HG03097 (cell line): ENCODE data around the gene ANXA5.

Source experiments
- ATAC-seq: cut with Tn5 transposase; IDR thresholded peaks from one replicate; pipeline ENCODE4 v1.9.1; 2021; ENCODE audit not compliant: unreplicated experiment, low FRiP score

Gene ANXA5

DNA sequence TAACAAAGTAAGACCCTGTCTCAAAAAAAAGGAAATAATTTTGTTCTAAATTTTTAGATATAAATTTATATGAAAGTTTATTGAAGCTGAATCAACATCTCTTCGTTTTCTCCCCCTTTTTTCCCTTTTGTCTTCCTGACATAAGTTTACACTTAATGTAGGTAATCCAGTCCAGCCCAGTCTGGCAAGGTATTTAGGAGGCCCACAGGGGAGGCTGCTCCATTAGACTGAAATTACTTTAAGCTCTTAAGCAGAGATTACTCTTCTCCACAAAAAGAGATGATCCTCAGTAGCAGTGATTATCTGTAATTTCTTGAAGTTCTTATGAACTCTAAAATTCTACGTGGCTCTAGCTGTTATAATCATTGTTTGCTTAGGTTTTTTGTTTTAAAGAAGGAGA, 46.0 kb downstream of the ANXA5 start:
- no peak for ATAC-seq

DNA sequence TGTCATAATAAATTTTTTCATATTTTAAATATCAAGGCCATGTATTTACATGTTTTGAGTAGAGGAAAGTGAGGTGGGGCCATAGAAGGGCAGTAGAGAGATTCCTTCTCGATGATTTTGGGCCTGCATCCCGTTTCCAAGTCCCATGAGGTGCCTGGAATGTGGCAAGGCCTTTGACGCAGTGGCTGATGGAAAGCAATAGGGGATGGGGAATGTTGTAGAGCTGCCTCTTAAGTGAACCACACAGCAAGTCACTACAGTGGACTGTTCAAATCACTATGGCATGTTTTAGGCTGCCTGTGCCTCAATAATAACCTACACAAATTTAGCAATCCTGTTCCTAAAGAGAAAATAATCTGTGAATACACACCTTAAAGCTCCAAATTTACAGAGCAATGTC, 48.3 kb downstream of the ANXA5 start:
- ATAC-seq = no peak

DNA sequence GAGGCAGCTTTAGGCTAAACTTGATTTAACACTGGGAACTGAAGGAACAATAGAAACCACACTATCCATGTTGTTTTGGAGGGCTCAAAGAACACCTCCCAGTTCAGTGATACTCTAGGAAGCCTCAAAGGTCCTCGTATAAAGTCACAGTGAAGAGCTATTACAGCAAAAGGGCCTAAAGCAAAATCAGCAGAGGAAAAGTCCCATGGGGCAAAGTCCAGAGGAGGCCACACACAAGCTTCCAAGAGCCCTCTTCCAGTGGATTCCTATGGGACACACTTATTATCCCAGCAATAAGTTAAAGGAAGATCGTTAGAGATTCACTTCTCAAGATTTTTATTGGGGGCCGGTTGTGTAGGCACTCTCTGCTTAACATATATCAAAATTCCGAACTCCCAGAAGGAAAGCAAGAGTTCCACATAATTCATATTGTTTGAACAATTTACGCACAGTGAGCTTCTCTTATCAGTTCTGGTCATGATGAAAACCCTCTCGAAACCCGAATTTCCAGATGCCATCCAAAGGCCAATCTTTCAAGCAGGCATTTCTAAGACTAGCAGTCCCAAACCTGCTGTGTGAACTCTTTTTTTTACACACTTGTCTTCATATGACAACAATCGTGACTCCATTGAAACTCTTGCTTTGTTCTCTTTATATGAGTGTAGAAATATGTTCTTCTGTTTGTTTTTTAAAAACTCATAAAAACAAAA, 53.7 kb downstream of the ANXA5 start:
- no peak for ATAC-seq

DNA sequence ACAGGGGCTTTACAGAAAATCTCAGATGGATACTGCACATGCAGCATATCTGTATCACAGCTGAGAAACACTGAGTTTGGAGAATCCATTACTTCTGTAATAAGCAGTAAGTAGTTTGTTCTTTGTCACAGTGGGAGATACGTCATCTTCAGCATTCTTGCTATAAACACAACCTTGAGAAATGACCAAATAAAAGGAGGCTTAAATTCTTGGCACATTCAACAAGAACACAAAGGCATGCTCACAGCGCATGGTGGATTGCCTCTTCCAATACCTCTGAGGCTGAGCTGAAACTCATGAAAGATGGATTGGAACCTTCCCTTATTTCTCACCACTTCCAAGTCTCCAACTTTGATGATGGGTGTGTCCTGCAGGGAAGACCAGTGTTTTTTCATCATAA, 54.5 kb downstream of the ANXA5 start:
- ATAC-seq = no peak

DNA sequence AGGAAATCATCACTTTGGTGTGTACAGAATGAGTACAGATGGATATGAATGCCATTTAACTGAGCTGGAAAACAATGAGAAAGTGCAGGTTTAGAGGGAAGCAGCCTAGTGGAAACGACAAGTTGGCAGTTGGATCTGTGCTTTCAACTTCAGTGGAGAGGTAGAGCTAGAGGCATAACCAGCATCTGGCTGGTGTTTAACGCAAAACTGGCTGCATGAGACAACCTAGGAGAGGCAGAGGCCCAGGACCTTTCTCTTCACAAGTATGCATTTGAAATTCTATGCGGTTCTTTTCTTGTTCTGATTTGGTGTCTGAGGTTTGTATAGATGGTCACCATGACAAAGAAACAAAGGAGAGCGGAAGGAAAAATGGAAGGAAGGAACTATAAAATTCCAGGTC, 63.1 kb downstream of the ANXA5 start:
- no peak for ATAC-seq

DNA sequence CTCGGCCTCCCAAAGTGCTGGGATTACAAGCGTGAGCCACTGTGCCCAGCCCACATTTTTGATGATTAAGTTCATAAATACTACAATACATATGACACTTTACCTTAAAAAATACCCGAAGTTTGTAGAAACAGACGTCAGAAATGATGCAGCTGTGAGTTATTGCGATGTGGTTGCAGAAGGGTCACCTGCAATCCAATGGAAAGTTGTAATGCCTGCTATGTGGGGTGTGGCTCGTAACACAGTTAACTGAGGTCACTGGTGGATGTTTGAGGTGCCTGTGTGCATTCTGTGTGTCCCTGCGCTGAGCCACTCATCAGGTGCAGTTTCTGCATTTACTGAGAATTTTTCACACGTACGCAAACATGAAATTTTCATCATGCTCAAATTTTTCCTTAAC, 64.1 kb downstream of the ANXA5 start:
- ATAC-seq = no peak
